ENCODE data around the gene CNTNAP4. TPM values are rescaled to one million over a fixed set of nuclear protein-coding genes. Genes with fewer than 3 reads are reported as not detected.

CNTNAP4 gene
- total and polyA plus RNA-seq, 2 of the 8 experiments (the other 6 are each of a cell fraction or from before 2014, with no cell fraction given) = not detected

GRCh38 chr16:76541070-76541469, 263.9 kb downstream of the CNTNAP4 start:
- no peak overlapping the region for H2AFZ ChIP-seq (ENCODE audit: low read length)
- no peak for DNase-seq (ENCODE audit: low read depth in 1 of 2, low spot score in 2 of 2)
- CTCF ChIA-PET (ENCODE audit: partially characterized antibody) = interaction anchor here (1.9 kb wide), 1 partner anchor 12 kb away, joined by 5 read pairs; no protein-coding TSS in a partner anchor

More at GRCh38 chr16:76541070-76541469, 263.9 kb downstream of the CNTNAP4 start:
- no peak overlapping the region for H3K4me2 ChIP-seq (ENCODE audit: insufficient read depth in 1 of 2, low read depth in 2 of 2, low read length in 2 of 2)
- no peak overlapping the region for H3K4ac ChIP-seq (replicated peaks; ENCODE audit: insufficient read length, low read depth, low read length)
- no peak overlapping the region for H3K23ac ChIP-seq (ENCODE audit: insufficient read length)
- POLR2A ChIA-PET (ENCODE audit: partially characterized antibody) = no interaction called here
- H4K5ac ChIP-seq (ENCODE audit: insufficient read length, low read depth, low read length) = no peak overlapping the region
- no peak overlapping the region for H3K14ac ChIP-seq (ENCODE audit: insufficient read length)
- FAIRE-seq = no peak
- no peak overlapping the region for H4K8ac ChIP-seq (ENCODE audit: extremely low read depth, insufficient read depth, low read length)
- H3K9me3 ChIP-seq (ENCODE audit: insufficient read depth in 2 of 2, low read depth in 1 of 2, low read length in 1 of 2) = no peaks in the 10 kb centered on the region
- no peaks in the 10 kb centered on the region for H3K23me2 ChIP-seq (ENCODE audit: low read depth, low read length)
- H3K27me3 ChIP-seq (replicated peaks in 1 of 4; ENCODE audit: control insufficient read depth in 3 of 4, extremely low read depth in 1 of 4, insufficient read depth in 3 of 4, low read length in 3 of 4) = no peaks in the 10 kb centered on the region
- no peaks in the 10 kb centered on the region for H3K79me2 ChIP-seq (ENCODE audit: control insufficient read depth in 1 of 2, insufficient read depth in 2 of 2, low read length in 2 of 2)
- no peak overlapping the region for H2AK5ac ChIP-seq (ENCODE audit: low read depth, low read length)
- H4K91ac ChIP-seq (replicated peaks; ENCODE audit: insufficient read length, low read length) = no peak overlapping the region
- H3K4me3 ChIP-seq (ENCODE audit: extremely low read depth in 1 of 4, insufficient read depth in 2 of 4, low read depth in 3 of 4, low read length in 4 of 4) = no peak overlapping the region
- no peaks in the 10 kb centered on the region for H3K36me3 ChIP-seq (ENCODE audit: control insufficient read depth in 2 of 4, insufficient read depth in 4 of 4, low read length in 3 of 4)
- H2BK20ac ChIP-seq (ENCODE audit: low read length) = no peak overlapping the region
- H2BK12ac ChIP-seq (ENCODE audit: low read depth, low read length) = no peak overlapping the region
- H2BK15ac ChIP-seq (ENCODE audit: low read length) = no peak overlapping the region
- H3K27ac ChIP-seq (ENCODE audit: low read depth, low read length) = no peak overlapping the region
- no peak overlapping the region for H3K56ac ChIP-seq (replicated peaks; ENCODE audit: insufficient read length, low read depth, low read length)
- H3K79me1 ChIP-seq (ENCODE audit: low read depth, low read length) = no peaks in the 10 kb centered on the region
- no peak overlapping the region for H2BK5ac ChIP-seq (ENCODE audit: low read depth, low read length)
- whole genome bisulfite sequencing, 2 experiments (ENCODE audit: extremely low coverage in 1 of 2, insufficient coverage in 1 of 2, insufficient read length in 1 of 2, insufficient replicate concordance in 2 of 2, low coverage in 1 of 2, low lambda C conversion rate in 2 of 2, missing lambda C conversion rate in 1 of 2) = 96% methylated on average over 1 of the region's 1 CpG; no CpG with 5 or more reads in 1 of the 2 experiments
- H2BK120ac ChIP-seq (replicated peaks; ENCODE audit: low read depth, low read length) = no peak overlapping the region
- H3K18ac ChIP-seq (ENCODE audit: extremely low read depth, low read length) = no peak overlapping the region
- H3K4me1 ChIP-seq (replicated peaks in 1 of 4; ENCODE audit: control insufficient read depth in 3 of 4, insufficient read depth in 4 of 4, low read length in 3 of 4) = no peaks in the 10 kb centered on the region
- TF ChIP-seq NANOG (IDR thresholded peaks at IDR 0.05; ENCODE audit: insufficient read depth, low read depth, low read length, poor library complexity, severe bottlenecking) = no peak
- TF ChIP-seq USF2 (IDR thresholded peaks at IDR 0.05; ENCODE audit: low read length) = no peak
- TF ChIP-seq CREB1 (IDR thresholded peaks at IDR 0.05) = no peak
- no peak for TF ChIP-seq HDAC6 (IDR thresholded peaks at IDR 0.05; ENCODE audit: low read depth, low read length)
- TF ChIP-seq BACH1 (IDR thresholded peaks at IDR 0.05; ENCODE audit: low read length) = no peak
- TF ChIP-seq, protein P1, sequence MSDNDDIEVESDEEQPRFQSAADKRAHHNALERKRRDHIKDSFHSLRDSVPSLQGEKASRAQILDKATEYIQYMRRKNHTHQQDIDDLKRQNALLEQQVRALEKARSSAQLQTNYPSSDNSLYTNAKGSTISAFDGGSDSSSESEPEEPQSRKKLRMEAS (IDR thresholded peaks at IDR 0.05) = no peak
- no peak for TF ChIP-seq TCF12 (IDR thresholded peaks at IDR 0.05; ENCODE audit: low read depth, low read length)
- no peak overlapping the region for H3K9ac ChIP-seq (replicated peaks in 1 of 4; ENCODE audit: extremely low read depth in 1 of 4, low read depth in 3 of 4, low read length in 3 of 4)
- H4K20me1 ChIP-seq (replicated peaks in 1 of 2; ENCODE audit: control insufficient read depth in 1 of 2, insufficient read depth in 2 of 2, low read length in 2 of 2) = no peaks in the 10 kb centered on the region
